HG02981 (cell line): ENCODE results near the gene BUB1B.

Experiments
- ATAC-seq: cut with Tn5 transposase; IDR thresholded peaks from one replicate; pipeline ENCODE4 v1.9.1; 2021; ENCODE audit warnings: mild to moderate bottlenecking, moderate library complexity; ENCODE audit not compliant: unreplicated experiment

Gene BUB1B

DNA sequence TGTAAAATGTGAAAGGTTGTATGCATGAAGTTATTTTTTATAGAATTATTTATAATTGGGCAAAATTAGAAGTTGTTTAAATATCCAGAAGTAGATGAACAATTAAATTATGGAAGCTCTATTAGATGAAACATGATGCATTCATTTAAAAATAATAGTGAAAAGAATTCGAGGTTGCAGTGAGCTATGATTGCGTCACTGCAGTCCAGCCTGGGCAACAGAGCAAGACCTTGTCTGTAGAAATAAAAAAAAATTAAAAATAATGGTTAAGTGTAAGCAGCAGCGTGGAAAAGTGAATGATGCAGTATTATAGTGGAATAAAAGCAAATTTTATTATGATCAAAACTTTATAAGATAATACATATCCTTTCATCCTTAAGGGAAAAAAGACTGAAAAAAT is 14.3 kb downstream of the BUB1B start:
- no peak for ATAC-seq

DNA sequence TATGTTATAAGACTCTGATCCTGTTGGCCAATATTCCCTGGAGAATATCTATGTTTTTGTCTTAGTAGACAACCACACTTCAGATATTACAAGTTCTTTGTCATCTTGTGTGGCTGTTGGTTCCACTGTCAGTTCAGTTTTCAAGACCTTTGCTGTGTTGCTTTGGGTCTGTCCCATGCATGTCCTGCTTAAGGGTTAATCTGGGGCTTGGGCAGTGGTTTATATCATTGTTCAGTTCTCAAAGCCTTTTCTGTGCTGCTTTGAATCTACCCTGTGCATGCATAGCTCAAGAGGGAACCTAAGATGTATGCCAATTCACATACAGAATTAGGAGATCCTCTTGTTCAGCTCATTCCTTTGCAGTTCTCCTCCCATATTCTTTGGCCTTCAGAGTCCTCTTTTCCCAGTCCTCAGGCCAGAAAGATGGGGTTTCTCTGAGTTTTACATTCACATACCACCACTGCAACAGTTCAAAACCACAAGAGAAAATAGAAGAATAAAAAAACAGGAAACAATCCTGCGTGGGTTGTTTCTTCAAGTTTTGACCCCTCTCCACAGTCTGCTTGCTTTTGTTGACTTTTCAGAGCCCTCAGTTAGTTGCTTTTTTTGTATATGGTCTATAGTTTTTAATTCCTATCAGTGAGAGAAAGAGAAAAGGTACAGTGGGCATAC is 21.6 kb downstream of the BUB1B start:
- no peak for ATAC-seq

DNA sequence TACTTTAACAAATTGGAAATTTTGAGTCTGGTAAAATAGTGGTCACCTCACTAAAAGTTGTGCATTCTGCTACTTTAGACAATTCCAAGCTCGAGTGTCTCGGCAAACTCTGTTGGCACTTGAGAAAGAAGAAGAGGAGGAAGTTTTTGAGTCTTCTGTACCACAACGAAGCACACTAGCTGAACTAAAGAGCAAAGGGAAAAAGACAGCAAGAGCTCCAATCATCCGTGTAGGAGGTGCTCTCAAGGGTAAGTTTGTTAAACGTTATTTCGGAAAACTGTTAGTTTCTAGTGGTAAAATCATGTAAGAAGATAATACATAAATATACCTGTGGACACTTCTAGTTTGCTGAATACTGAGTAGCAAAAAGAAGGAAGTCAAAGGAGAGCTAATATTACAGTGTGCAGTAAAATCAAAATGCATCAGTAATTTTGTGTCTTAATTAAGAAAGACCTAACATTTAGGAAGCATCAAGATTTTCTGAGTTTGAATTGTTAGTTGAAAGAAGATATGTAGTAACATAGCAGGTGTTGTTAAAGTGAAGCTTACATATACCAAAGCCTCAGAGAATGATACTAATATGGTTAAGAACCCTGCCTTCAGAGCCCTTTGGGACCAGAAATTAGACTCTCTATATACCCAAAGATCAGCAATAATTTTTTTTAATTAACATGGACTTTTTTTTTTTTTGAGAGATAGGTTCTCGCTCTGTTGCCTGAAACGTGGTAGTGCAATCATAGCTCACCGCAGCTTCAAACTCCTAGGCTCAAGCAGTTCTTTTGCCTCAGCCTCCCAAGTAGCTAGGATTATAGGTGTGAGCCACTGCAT is 23.0 kb downstream of the BUB1B start:
- ATAC-seq, result no peak

DNA sequence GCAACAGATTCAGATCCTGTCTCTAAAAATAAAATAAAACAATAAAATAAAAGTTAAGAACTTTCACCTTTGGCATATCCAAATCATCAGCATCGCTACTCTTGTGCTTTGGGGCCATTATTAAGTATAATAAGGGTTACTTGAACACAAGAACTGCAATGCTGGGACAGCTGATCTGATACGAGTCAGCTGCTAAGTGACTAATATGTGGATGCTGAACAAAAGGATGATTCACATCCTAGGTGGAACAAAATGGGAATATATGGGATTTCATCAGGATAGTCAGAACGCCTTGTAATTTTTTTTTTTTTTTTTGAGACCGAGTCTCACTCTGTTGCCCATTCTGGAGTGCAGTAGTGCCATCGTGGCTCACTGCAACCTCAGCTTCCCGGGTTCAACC is 29.7 kb downstream of the BUB1B start:
- no peak for ATAC-seq

DNA sequence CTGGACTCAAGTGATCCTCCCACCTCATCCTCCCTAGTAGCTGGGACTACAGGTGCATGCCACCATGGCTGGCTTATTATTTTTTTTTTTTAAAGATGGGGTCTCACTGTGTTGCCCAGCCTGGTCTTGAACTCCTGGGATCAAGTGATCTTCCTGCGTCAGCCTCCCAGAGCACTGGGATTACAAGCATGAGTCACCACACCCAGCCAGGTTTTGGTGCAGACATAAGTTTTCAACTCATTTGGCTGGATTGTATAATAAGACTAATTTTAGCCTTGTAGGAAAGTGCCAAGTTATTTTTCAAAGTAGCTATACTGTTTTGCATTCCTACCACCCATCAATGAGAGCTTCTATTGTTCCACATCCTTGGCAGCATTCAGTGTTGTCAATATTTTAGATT is 32.1 kb downstream of the BUB1B start:
- ATAC-seq, result no peak

DNA sequence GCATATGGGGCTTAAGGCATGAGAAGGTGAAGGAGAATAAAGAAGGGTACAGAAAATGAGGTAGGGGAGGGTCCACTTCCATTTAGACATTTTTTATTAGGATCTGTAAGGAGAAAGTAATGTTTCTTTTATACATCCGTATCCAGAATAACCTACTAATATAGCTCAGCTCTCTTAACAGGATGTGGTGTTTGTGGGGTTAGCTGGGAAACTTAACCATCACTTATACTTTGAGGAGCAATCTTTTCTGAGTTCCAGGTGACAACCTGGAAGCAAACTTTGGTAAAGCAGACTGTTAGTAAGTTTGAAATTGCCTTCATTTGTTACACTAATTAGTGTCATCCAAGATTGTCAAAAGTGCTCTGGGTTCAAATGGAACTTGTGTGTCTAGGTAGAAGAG is 36.6 kb downstream of the BUB1B start:
- ATAC-seq, result no peak

DNA sequence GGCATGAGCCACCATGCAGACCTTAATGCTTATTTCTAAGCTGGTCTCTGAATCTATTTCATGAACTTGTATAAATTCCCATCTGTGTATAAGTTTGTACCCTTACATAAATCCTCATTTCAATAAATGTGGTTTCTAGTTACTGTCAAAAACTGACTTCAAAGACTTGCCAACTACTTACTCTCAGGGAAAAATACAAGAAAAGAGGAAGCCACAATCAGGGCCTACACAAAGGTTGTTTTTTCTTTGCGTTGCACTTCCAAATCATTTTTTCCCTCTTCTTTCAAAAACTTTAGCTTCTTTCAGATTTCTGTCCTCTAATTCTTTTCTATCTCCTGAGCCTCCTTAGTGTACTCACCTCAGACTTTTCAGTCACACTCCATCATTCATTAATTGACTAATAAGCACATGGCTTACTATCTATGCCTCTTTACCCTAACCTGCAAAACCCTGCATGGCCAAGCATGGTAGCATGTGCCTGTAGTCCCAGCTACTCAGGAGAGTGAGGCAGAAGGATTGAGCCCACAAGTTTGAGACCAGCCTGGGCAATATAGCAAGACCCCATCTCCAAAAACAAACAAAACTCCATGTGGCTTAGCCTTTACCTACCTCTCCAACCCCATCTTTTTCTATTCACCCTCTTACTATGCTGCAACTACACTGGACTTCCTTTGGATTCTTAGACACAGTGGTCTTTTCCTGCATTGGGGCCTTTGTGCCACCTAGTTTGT is 37.7 kb downstream of the BUB1B start:
- ATAC-seq, result no peak

DNA sequence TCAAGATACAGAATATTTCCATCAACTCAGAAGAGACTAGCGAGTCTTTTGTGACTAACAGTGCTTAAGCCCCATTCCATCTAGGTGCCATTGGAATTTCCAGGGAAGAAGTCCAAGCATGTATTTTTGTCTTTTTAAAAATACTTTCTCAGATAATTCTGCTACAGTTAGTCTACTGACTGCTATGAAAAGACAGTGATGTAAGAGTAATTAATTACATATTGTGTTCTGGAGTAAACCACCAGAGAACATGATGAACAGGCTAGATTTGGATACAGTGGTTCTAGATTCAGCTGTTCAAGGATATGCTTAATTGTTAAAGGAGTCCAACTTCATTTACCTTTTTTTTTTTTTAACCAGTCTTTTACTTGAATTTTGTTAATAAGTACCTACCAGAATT is 43.2 kb downstream of the BUB1B start:
- ATAC-seq, result no peak

DNA sequence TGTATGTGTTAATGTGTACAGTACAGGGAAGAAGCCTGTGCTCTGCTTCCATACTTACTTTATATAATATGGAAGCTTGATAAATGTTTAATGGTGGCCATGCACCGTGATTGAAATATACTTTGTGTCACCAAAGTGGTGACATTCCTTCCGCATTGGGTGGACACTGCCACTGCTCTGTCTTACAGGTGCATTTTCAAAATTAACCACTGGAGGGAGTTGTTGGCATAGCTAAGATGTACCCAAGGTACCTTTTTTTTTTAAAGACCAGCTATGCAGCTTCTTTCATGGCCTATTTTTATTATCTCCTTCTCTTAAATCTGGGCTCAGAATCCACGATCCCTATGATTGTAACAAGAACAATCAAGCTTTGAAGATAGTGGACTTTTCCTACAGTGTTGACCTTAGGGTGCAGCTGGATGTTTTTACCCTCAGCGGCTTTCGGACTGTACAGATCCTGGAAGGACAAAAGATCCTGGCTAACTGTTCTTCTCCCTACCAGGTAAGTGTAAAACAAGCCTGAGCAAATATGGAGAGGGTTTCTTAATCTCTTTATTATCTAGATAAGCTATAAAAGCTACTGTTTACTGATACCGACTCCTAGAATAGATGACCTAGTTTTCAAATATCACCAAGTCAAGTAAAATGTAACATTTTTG is 56.4 kb downstream of the BUB1B start:
- peak; percentile 48 for ATAC-seq

DNA sequence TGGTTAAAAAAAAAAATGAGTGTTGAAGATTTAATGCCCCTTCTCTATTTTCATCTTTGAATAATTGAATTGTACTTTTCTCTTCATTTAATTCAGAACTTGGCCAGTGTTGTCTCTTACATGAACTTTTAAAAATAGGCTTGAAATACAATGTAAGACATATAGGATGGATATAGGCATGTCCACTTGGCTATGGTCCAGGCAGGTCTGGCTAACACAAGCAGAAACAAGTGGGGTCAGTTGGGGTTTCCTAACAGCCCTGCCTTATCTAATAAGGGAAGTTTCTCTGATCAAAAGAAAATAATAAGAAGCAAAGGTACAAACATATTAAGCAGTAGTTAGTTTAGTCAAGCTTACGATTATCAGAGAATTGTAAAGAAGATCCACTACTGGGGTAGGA is 58.9 kb downstream of the BUB1B start:
- no peak for ATAC-seq

DNA sequence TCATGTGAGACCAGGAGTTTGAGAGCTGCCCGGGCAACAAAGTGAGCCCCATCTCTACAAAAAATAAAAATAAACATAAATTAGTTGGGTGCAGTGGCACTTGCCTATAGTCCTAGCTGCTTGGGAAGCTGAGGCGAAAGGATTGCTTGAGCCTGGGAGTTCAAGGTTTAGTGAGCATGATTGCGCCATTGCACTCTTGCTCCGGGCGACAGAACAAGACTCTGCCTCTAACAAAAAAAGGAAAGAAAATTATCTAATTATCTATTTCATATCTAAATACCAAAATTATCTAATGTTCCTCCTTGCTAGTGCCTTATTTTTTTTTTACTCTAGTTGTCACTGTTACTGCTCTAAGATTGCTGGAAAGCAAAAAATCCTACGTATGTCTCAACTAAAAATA is 61.3 kb downstream of the BUB1B start:
- ATAC-seq, result no peak

DNA sequence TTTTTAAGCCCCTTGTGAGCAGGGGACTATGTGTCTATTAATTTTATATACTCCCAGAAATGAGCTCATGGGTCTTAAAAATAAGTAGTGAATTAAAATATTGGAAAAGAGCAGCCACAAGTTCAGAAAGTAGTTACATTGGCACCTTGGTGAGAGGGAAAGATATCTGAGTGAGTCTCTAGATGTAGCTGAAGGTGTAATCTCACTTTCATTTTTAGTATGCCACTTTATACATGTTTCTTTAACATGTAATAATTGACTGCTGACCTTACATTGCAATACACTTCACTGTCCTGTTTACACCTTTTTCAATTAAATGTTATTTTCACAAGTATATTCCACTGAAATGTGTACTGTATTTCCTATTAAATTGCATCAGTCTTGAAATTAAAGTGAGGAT is 65.9 kb downstream of the BUB1B start:
- no peak for ATAC-seq

DNA sequence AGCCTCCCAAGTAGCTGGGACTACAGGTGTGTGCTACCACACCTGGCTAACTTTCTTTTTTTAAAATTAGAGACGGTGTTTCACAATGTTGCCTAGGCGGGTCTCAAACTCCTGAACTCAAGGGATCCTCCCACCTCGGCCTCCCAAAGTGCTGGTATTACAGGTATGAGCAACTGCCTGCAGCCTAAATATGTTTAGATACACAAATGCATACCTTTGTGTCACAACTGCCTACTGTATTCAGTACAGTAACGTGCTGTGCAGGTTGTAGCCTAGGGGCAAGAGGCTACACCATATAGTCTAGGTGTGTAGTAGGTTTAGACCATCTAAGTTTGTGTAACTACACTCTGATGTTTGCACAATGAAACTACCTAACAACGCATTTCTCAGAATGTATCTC is 68.4 kb downstream of the BUB1B start:
- ATAC-seq, result no peak

DNA sequence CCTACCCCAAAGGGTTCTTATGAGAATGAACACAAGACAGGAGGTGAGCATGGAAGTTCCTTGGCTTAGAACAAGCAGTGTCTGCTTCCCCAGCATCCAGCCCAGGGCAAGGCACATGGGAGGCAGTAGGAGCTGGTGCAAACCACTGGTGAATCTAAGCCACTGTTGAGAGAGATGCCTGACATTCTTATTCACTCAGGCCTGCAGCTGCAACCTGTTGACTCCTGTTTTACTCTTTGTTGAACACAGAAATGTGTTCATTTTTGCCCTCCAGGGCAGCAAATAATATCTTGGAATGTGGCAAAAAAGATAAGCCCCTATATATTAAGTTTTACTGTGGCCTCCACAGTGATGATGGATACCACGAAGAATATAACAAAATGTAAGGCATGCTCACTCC is 69.1 kb downstream of the BUB1B start:
- no peak for ATAC-seq

DNA sequence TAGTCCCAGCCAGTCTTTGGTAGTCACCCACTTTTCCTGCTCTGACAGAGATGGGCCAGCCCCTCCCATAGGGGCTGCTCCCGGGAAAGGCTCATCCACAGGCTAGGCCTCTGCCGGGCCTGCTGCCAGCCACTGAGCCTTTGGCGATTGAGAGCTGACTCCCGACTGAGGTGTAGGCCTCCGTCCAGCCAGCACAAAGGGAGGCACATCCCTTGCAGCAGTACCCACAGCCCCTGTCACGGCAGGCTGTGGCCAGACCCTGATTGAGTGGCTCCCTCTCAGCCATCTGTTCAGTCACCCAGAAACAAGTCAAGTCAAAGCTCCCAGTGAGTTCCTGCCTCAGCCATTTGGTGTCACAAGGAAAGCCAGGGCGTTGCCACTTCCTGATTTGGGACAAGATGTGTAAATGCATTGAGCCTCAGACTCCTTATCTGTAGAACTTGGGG is 71.8 kb downstream of the BUB1B start:
- ATAC-seq, result no peak

DNA sequence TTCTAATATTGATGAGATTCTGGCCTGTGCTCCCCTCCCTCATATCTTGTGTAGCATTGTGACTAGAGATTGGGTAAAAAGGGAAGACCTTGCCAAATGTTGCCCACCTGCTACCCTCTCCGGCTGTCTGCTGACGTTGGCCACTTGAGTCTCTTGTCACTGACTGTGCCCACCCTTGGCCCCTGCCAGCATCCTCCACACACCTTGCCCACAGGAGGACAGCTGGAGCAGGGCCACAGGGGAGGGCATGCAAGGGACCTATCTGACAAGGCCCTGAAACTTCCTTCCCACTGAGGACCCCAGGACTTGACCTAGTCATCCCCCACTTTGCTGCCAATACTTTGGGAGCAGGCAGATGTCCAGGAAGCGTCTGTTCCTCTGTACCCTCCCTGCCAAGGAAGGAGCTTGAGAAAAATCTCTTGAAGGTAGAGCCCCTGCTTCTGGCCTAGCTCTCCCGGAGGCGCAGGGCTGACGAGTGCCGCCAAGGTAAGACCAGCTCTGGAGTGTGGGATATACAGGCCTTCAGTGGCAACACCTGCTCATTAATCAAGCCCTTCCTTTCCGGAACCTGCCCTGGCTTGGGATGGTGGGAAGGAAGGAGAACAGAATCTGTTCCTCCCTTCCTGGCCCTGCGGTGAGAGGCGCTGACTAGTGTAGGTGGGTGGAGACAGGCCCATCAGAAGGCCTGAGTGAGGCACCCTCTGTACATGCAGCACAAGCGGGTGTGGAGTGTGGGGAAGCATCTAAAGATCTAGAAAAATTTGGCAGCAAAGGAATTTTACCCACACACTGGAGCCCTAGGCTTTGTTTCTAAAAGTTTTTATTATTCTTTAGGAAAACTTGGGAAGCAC is 73.1 kb downstream of the BUB1B start:
- no peak for ATAC-seq

DNA sequence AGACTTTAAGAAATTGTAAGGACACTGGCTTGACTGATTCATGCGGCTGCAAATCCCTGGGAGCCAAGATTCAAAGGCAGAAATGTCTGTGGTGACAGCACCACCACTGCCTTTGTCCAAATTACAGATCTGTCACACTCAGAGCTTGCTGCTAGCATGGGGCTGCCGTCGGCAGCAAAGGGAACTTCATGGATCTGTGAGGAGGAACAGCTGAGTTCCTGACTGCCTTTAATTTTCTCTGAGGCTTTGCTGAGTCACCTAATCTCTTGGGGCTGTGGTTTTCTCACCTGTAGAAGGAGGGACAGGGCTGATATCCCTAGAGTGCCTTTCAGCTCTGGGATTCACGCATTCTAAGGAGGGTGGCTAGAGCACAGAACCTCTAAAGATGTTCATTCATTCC is 73.9 kb downstream of the BUB1B start:
- ATAC-seq, result no peak

DNA sequence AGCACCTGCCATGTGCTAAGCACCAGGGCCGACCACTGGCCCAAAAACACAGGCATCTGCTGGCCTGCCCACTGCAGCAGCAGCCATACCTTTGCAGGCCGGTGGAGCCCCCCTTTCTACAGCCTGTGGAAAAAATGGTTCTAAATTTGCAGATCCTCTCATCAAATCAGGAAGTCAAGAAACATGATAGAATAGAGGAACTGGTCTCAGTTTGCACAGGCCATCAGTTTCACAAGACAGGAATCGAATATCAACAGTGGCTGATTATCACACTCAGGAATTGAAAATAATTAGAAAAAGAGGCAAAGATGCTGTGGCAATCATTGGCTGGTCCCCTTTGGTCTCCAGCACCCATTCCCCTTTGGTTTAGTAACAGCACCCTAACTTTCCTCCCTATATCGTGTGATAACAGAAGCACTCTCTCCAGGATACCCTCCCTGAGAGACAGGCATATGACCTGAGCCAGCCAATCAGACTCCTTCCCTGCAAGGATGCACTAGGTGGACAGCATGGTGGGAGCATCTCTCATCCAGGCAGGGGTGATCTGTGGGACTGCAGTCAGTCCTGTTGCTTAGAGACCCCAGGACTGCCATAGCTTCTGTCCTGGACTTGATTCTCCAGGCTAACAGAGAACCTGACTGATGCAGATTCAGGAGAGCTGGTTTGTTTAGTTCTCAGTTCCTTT is 74.5 kb downstream of the BUB1B start:
- ATAC-seq, result no peak

DNA sequence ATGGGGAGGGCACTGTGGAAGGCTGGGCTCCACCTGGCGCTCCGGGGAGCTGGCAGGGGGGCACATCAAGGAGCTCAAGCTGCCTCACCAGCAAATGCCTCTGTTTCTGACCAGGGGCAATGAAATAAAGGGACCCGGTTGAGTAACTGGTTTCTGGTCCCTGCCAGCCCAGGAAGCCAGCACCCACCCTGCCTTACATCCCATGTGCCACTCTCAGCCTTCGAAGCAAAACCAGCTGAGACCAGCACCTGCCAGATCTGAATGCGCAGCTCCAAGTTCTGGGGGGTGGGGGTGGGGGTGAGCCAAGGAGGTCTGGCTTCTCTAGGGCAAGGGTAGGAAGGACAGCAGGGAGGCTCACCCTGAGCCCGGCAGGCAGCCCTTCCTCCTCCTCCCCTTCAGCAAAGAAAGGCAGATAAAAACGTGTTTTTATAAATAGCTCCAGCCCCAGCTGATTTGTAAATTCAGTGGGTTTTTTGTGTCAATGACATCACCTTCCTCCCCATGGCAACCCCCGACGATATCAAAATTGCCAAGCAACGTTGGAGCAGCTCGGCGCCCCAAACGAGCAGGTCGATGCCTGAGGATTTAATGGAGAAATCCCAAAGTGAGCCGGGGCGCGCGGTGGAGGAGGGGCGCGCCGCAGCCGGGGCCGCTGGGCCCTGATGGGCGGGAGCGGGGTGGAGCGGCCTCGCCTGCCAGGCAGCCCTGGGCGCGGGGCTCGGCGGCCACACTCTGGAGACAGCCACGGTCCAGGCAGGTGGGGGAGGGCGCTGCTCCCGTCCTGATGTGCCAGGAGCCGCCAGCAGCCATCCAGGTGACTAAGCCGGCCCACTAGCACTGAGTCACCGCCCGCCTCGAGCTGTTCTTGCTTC is 77.9 kb downstream of the BUB1B start, which contains the start of gene PAK6:
PAK6 (plus strand) TSS at position 532 of the 872 bp plus-strand sequence. CDS start 25,723 bp downstream, outside the sequence.
- no peak for ATAC-seq
